Calu3 (cell line): ENCODE measurements around the gene LMO1. TPM values are rescaled to one million over a fixed set of nuclear protein-coding genes. Genes with fewer than 3 reads are reported as not detected.

Experiments
- BruUV-seq: library from RNA; stranded (reverse); fragments of 400-500 nt; replicated peaks from 2 replicates; lab custom pipeline; 2021; lab: Mats Ljungman, UMichigan
- CTCF ChIA-PET: fragments of 300-600 bp; sonication (Branson Sonifier 250); formaldehyde crosslinking; loops from one replicate; lab custom pipeline; 2022; ENCODE audit warnings: antibody characterized with exemption; lab: Charles Lee
- DNase-seq: peaks from one replicate; pipeline ENCODE4 v3.0.0; 2022
- H3K27ac Mint-ChIP-seq: one replicate; pipeline ENCODE4 v1.8.0; 2022; ENCODE audit warnings: mixed read lengths; ENCODE audit not compliant: unreplicated experiment
- H3K27me3 Mint-ChIP-seq: one replicate; pipeline ENCODE4 v1.8.0; 2022; ENCODE audit warnings: mixed read lengths; ENCODE audit not compliant: unreplicated experiment
- H3K36me3 Mint-ChIP-seq: one replicate; pipeline ENCODE4 v1.8.0; 2022; ENCODE audit warnings: mild to moderate bottlenecking, moderate library complexity, mixed read lengths; ENCODE audit not compliant: insufficient read depth, unreplicated experiment
- H3K4me1 Mint-ChIP-seq: one replicate; pipeline ENCODE4 v1.8.0; 2022; ENCODE audit warnings: mild to moderate bottlenecking, low read depth, mixed read lengths; ENCODE audit not compliant: unreplicated experiment
- H3K4me3 Mint-ChIP-seq: one replicate; pipeline ENCODE4 v1.8.0; 2022; ENCODE audit warnings: mild to moderate bottlenecking, low read depth, moderate library complexity, mixed read lengths; ENCODE audit not compliant: unreplicated experiment
- H3K9me3 Mint-ChIP-seq: one replicate; pipeline ENCODE4 v1.8.0; 2022; ENCODE audit warnings: low read depth, mixed read lengths; ENCODE audit not compliant: unreplicated experiment
- CTCF ChIP-seq: fragments of 200-600 bp; IDR thresholded peaks from one replicate; pipeline ENCODE4 v1.8.0; 2022; ENCODE audit warnings: antibody characterized with exemption; ENCODE audit not compliant: unreplicated experiment
- intact Hi-C: fragments of 100-400 bp; cut with micrococcal nuclease; formaldehyde crosslinking; loops from one replicate; pipeline ENCODE4 v1.10.0; 2022; ENCODE audit not compliant: unreplicated experiment
- total RNA-seq: library from RNA; stranded (reverse); gene quantifications from 2 replicates; pipeline ENCODE4 v1.2.3, GENCODE V29; 2022

LMO1 gene
- total RNA-seq, 1 experiment from 2014 or later = not detected

- Mint-ChIP-seq H3K4me1 (no peaks in the 10 kb centered on the region), H3K4me3 (no peak overlapping the region), H3K9me3 (no peaks in the 10 kb centered on the region), H3K36me3 (no peaks in the 10 kb centered on the region), H3K27me3 (peaks cover 60% of the 10 kb centered on the region), H3K27ac (no peak overlapping the region)
- no peak for DNase-seq
- intact Hi-C loops = no loop called here
- no peak for TF ChIP-seq CTCF
- BruUV-seq = no TSS peak
- CTCF ChIA-PET = no interaction called here
Observed at GRCh38 chr11:8223513-8223900, 40.2 kb downstream of the LMO1 start.

GRCh38 chr11:8222820-8223512 is 40.7 kb downstream of the LMO1 start:
- intact Hi-C loops = no loop called here
- H3K36me3 Mint-ChIP-seq = no peaks in the 10 kb centered on the region
- no TSS peak for BruUV-seq
- DNase-seq = no peak
- peaks cover 59% of the 10 kb centered on the region for H3K27me3 Mint-ChIP-seq
- CTCF ChIA-PET = no interaction called here
- no peaks in the 10 kb centered on the region for H3K4me1 Mint-ChIP-seq
- no peak overlapping the region for H3K27ac Mint-ChIP-seq
- no peaks in the 10 kb centered on the region for H3K9me3 Mint-ChIP-seq
- TF ChIP-seq CTCF = no peak
- no peak overlapping the region for H3K4me3 Mint-ChIP-seq

- intact Hi-C loops = no loop called here
- no peak for TF ChIP-seq CTCF
- H3K27me3 Mint-ChIP-seq = peaks cover 59% of the 10 kb centered on the region
- no TSS peak for BruUV-seq
- no peak overlapping the region for H3K4me3 Mint-ChIP-seq
- no peaks in the 10 kb centered on the region for H3K36me3 Mint-ChIP-seq
- no peak for DNase-seq
- CTCF ChIA-PET = no interaction called here
- H3K4me1 Mint-ChIP-seq = no peaks in the 10 kb centered on the region
- no peak overlapping the region for H3K27ac Mint-ChIP-seq
- H3K9me3 Mint-ChIP-seq = no peaks in the 10 kb centered on the region
Observed at GRCh38 chr11:8221917-8222495, 41.7 kb downstream of the LMO1 start.

GRCh38 chr11:8221046-8221723 is 42.5 kb downstream of the LMO1 start:
- no peak for DNase-seq
- H3K4me3 Mint-ChIP-seq = no peak overlapping the region
- H3K36me3 Mint-ChIP-seq = no peaks in the 10 kb centered on the region
- intact Hi-C loops = no loop called here
- no peak overlapping the region for H3K27ac Mint-ChIP-seq
- peaks cover 66% of the 10 kb centered on the region for H3K27me3 Mint-ChIP-seq
- CTCF ChIA-PET = interaction anchor here (0.6 to 1.2 kb wide), 2 partner anchors 13 to 26 kb away, joined by 3 read pairs; no protein-coding TSS in a partner anchor
- BruUV-seq = no TSS peak
- H3K9me3 Mint-ChIP-seq = no peaks in the 10 kb centered on the region
- H3K4me1 Mint-ChIP-seq = no peaks in the 10 kb centered on the region
- TF ChIP-seq CTCF = no peak
